Activated T-helper 17 cell treated with anti-CD3 and anti-CD28 coated beads, Interleukin-2, amount 50 U/mL, for 72 hours (primary cell): ENCODE measurements around the gene FOXN3. TPM values are rescaled to one million over a fixed set of nuclear protein-coding genes. Genes with fewer than 3 reads are reported as not detected.

Experiments used
- ATAC-seq: fragments of 150-1000 bp; cut with Tn5 transposase; replicated peaks from 2 replicates; pipeline ENCODE4 v1.10.0; 2021; ENCODE audit warnings: mild to moderate bottlenecking, moderate library complexity
- H3K27ac Mint-ChIP-seq: one replicate; pipeline ENCODE4 v1.8.0; 2022; ENCODE audit warnings: mixed read lengths
- H3K27me3 Mint-ChIP-seq: one replicate; pipeline ENCODE4 v1.8.0; 2022; ENCODE audit warnings: mixed read lengths
- H3K36me3 Mint-ChIP-seq: one replicate; pipeline ENCODE4 v1.8.0; 2022; ENCODE audit warnings: low read depth, mild to moderate bottlenecking, mixed read lengths
- H3K4me1 Mint-ChIP-seq: one replicate; pipeline ENCODE4 v1.8.0; 2022; ENCODE audit warnings: mixed read lengths
- H3K4me3 Mint-ChIP-seq: one replicate; pipeline ENCODE4 v1.8.0; 2022; ENCODE audit warnings: mild to moderate bottlenecking, mixed read lengths
- H3K9me3 Mint-ChIP-seq: one replicate; pipeline ENCODE4 v1.8.0; 2022; ENCODE audit warnings: mixed read lengths
- total RNA-seq, 2 donors: library from RNA; stranded (reverse); gene quantifications; one replicate each; pipeline ENCODE4 v1.2.3, GENCODE V29; 2022

Gene FOXN3
- total RNA-seq, 2 donors from 2014 or later = 56.9 to 82.3 TPM

DNA sequence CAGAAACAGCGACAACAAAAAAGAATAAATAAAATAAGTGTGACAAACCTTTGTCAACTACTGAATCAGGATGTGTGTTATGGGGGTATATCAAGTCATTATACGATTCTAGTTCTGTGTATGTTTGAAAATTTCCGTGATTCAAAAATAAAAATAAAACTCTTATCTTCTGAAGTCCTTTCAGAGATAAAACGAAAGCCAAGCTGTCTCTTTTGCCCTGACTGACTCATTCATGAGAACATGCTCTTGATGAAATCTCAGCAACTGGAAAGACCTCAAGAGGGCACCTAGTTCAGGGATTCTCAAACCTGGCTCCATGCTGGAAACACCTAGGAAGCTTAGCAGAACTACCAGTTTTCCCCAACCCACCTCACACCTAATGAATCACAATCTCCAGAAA is 9.2 kb downstream of the FOXN3 start:
- H3K4me3 Mint-ChIP-seq = peak overlapping the region; percentile 62
- peak; percentile 77 for ATAC-seq
- peaks cover 37% of the 10 kb centered on the region for H3K4me1 Mint-ChIP-seq
- H3K27ac Mint-ChIP-seq = no peak overlapping the region
- H3K27me3 Mint-ChIP-seq = no peaks in the 10 kb centered on the region
- no peaks in the 10 kb centered on the region for H3K9me3 Mint-ChIP-seq
- peaks cover 72% of the 10 kb centered on the region for H3K36me3 Mint-ChIP-seq

DNA sequence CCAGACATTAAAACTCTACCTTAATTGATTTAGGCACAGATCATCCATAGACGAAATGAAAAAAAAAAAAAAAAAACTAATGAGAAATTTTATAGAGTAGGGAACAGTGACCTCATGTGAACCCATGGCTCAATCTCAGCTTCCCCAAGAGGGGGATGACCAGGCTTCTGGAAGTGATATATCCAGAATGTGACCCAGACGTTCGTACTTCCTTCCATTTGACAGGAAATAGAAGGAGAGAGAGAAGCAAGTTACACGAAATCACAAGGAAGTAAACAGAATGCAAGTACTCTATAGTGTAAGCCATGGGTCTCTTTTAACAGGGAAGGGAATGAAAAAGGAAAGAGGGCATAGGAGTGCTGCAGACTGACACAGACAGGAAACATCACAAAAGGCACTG is 10.1 kb downstream of the FOXN3 start:
- Mint-ChIP-seq H3K4me1 (peaks cover 39% of the 10 kb centered on the region), H3K4me3 (peak overlapping the region; percentile 62), H3K9me3 (no peaks in the 10 kb centered on the region), H3K27me3 (no peaks in the 10 kb centered on the region), H3K36me3 (peaks cover 63% of the 10 kb centered on the region), H3K27ac (peak overlapping the region; percentile 66)
- no peak for ATAC-seq

DNA sequence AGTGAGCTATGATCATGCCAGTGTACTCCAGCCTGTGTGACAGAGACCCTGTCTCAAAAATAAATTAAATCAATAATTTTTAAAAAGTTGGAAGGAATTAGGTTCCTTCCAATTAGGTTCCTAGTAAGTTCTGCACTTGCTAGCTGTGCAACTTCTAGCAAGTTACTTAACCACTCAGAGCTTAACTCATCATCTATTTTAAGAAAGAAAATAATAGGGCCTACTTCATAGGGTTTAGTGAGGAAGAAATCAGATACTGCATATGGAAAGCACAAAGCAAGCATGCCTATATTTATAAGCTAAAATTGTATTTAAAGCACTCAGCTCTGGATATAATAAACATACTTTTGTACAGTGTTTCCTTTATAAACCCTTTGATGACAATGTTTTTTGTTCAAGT is 10.7 kb downstream of the FOXN3 start:
- ATAC-seq = no peak

DNA sequence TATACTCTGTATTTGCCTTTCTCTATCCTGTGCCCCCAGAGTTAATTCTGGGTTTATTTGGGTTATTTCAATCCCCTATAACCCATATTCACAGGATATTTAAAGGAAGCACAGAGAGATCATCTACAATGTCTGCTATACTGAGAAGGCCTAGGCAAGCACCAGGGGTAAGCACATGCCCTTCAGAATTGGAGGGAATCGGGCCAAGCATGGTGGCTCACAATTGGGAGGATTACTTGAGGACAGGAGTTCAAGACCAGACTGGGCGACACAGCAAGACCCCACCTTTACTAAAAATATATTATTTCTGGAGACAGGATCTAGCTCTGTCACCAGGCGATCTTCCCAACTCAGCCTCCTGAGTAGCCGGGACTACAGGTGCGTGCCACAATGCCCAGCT is 11.3 kb downstream of the FOXN3 start:
- Mint-ChIP-seq H3K4me1 (peaks cover 42% of the 10 kb centered on the region), H3K36me3 (peaks cover 51% of the 10 kb centered on the region), H3K4me3 (no peak overlapping the region), H3K9me3 (no peaks in the 10 kb centered on the region), H3K27me3 (no peaks in the 10 kb centered on the region), H3K27ac (no peak overlapping the region)
- ATAC-seq = no peak

More for the DNA sequence above, 10.7 kb downstream of the FOXN3 start:
- H3K36me3 Mint-ChIP-seq = peaks cover 57% of the 10 kb centered on the region
- H3K4me1 Mint-ChIP-seq = peaks cover 40% of the 10 kb centered on the region
- no peaks in the 10 kb centered on the region for H3K9me3 Mint-ChIP-seq
- H3K27ac Mint-ChIP-seq = peak overlapping the region; percentile 66
- no peak overlapping the region for H3K4me3 Mint-ChIP-seq
- H3K27me3 Mint-ChIP-seq = no peaks in the 10 kb centered on the region

DNA sequence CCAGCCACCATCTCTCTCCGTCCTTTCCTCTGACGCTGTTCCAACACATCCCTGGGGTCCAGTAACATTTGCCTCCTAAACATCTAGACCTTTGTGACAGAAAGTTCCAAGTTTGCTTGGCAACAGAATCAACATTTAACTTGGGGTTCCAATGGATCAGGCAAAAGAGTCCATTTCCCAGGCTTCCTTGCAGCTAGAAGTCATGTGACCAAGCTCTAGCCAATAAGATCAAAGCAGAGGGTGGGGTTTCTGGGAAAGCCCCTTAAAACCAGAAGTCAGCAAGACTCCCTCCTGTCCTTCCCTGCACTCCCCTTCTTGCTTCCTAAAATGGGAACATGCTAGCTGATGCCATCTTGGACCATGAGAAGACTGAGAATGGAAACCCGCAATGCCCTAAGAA is 14.7 kb downstream of the FOXN3 start:
- Mint-ChIP-seq H3K4me3 (no peak overlapping the region), H3K27me3 (no peaks in the 10 kb centered on the region), H3K4me1 (peaks cover 34% of the 10 kb centered on the region), H3K9me3 (no peaks in the 10 kb centered on the region), H3K27ac (no peak overlapping the region), H3K36me3 (peaks cover 25% of the 10 kb centered on the region)
- no peak for ATAC-seq

DNA sequence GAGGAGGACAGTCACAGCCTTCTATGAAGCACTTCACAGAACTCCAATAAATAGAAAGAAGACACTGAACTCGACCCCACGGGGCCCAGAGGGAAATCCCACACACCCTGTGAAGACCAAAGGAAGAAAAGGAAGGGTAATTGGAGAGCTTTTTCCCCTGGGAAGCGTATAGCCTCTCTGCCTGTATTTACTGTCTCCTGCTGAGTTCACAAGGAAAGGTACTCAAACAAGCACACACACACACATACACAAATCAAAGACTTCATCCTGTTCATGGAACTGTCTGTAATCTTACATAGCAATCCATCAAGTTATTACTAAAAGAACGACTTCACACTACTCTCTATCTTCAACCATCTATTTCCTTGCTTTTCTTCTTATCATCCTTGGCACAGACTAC is 15.3 kb downstream of the FOXN3 start:
- no peak overlapping the region for H3K27ac Mint-ChIP-seq
- no peak for ATAC-seq
- peaks cover 28% of the 10 kb centered on the region for H3K4me1 Mint-ChIP-seq
- no peaks in the 10 kb centered on the region for H3K27me3 Mint-ChIP-seq
- no peak overlapping the region for H3K4me3 Mint-ChIP-seq
- no peaks in the 10 kb centered on the region for H3K9me3 Mint-ChIP-seq
- peaks cover 19% of the 10 kb centered on the region for H3K36me3 Mint-ChIP-seq

DNA sequence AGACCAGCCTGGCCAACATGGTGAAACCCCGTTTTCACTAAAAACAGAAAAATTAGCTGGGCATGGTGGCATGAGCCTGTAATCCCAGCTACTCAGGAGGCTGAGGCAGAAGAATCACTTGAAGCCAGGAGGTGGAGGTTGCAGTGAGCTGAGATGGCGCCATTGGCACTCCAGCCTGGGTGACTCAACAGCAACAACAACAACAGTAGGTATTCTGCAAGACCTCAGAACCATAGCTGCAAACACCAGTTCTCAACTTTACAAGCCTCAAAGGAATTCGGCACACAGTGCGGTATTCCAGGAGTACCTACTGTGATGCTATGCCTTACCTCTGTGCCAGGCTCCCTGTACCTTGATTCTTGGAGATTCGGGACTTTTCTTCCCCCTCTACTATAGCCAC is 15.8 kb downstream of the FOXN3 start:
- no peak for ATAC-seq
- Mint-ChIP-seq H3K36me3 (peaks cover 16% of the 10 kb centered on the region), H3K4me3 (no peak overlapping the region), H3K9me3 (no peaks in the 10 kb centered on the region), H3K4me1 (peaks cover 25% of the 10 kb centered on the region), H3K27me3 (no peaks in the 10 kb centered on the region), H3K27ac (no peak overlapping the region)

DNA sequence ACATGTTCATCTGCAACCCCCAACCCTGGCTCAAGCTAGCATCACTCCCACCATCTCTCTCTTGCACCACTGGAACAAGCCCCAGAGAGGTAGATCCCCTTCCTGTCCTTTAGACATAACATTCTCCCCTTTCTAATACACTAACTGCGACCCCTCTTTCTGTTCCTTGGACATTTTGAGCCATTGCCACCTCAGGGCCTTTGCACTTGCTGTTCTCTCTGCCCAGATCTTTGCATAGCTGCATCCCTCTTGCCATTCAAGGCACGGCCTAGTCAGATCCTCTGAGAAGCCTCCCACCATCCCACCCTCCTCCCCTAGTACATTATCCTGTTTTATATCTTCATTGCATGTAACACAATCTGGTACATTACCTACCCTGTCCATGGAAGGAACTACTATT is 16.5 kb downstream of the FOXN3 start:
- ATAC-seq = no peak
- no peaks in the 10 kb centered on the region for H3K27me3 Mint-ChIP-seq
- H3K9me3 Mint-ChIP-seq = no peaks in the 10 kb centered on the region
- H3K4me3 Mint-ChIP-seq = no peak overlapping the region
- H3K27ac Mint-ChIP-seq = peak overlapping the region; percentile 6
- H3K36me3 Mint-ChIP-seq = peaks cover 15% of the 10 kb centered on the region
- H3K4me1 Mint-ChIP-seq = peaks cover 25% of the 10 kb centered on the region

DNA sequence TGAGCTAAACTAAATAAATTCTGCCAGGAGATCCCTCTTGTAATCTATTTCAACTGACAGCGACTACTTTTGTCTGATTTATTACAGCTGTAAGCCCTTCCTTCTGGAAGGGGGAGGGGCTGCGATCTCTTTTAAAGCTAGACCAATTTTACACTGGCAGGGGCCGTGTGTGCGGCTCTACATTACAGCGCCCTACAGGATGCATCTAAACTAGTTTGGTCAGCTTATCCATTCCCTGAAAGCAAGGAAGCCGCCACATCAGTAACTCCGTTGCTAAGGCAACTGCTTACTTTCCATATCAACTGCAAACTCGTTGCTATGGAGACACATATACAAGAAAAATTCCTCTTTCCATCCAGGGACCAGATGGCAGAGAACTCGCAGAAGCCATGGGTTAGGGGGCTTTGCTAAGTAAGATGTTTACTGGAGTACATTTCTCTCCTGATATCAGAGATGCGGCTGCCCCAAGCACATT is 17.4 kb downstream of the FOXN3 start:
- H3K4me3 Mint-ChIP-seq = no peak overlapping the region
- H3K9me3 Mint-ChIP-seq = no peaks in the 10 kb centered on the region
- H3K27me3 Mint-ChIP-seq = no peaks in the 10 kb centered on the region
- peaks cover 26% of the 10 kb centered on the region for H3K4me1 Mint-ChIP-seq
- H3K36me3 Mint-ChIP-seq = peaks cover 9% of the 10 kb centered on the region
- ATAC-seq = no peak
- H3K27ac Mint-ChIP-seq = no peak overlapping the region

DNA sequence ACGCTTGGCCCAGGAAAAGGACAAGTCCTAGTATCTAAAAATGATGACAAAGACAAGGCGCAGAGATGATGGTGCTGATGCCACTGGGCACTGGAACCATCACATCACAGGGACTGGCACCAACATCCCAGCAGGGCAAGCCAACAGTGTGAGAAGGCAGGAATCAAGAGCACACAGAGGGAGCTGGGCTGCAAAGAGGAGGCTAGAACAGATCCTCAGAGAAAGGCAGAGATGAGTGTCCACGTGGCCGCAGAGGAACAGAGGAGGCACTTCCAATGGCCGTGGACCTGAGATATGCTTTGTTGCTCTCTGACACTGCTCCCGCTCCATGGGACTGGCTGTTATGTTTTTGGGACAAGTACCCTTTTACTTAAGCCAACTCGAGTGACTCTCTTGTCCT is 17.9 kb downstream of the FOXN3 start:
- no peak for ATAC-seq
- Mint-ChIP-seq H3K36me3 (peaks cover 8% of the 10 kb centered on the region), H3K9me3 (no peaks in the 10 kb centered on the region), H3K27ac (no peak overlapping the region), H3K4me3 (no peak overlapping the region), H3K4me1 (peaks cover 29% of the 10 kb centered on the region), H3K27me3 (no peaks in the 10 kb centered on the region)

DNA sequence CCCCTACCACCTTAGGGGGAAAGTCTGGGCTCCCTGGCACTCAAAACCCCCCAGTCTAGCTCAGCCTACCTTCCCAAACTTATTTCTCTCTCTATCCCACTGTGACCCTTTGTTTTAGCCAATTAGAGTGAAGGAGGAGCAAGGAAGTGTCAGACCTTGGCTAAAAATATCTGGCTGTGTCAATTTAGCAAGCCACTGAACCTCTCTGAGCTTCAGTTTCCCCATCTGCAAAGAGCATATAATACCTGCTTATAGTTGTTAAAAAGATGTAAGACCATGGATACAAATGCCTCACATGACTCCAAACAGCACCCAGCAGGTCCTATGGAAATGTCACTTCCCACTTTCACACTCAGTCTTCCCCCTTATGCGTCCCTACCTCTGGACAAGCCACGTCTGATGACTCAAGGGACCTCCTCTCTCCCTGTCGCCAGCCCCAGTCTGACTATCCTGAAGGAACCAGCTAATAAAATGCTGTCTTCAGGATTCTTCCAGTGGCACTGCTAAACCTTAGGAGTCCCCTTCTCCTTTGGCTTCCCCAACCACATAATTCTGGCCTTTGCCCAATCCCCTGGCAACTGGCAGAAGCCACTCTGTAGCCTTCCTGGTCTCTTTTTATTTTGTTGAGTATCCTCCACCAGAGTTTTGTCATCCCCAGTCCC is 19.3 kb downstream of the FOXN3 start:
- no peak overlapping the region for H3K27ac Mint-ChIP-seq
- no peaks in the 10 kb centered on the region for H3K27me3 Mint-ChIP-seq
- ATAC-seq = no peak
- H3K4me3 Mint-ChIP-seq = no peak overlapping the region
- H3K4me1 Mint-ChIP-seq = peaks cover 27% of the 10 kb centered on the region
- H3K36me3 Mint-ChIP-seq = no peaks in the 10 kb centered on the region
- no peaks in the 10 kb centered on the region for H3K9me3 Mint-ChIP-seq

DNA sequence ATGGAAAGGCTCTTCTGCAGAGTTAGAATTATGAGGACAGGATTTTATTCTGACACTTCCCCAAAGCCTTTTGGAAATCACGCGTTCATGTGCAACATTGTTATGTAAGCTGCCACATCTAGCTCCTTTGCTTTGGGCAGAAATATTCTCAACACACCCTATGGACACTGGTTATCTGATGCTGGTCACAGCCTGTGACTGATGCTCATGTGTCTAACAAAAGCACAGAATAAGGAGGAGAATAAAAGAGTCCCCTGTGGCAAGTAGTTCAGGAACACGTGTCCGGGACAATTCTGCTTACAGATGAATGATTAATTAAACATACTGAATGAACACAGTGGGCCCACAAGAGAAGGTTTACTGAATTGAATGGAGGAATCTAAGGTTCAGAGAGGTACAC is 22.1 kb downstream of the FOXN3 start:
- Mint-ChIP-seq H3K27ac (no peak overlapping the region), H3K36me3 (no peaks in the 10 kb centered on the region), H3K27me3 (no peaks in the 10 kb centered on the region), H3K4me1 (peaks cover 10% of the 10 kb centered on the region), H3K4me3 (no peak overlapping the region), H3K9me3 (no peaks in the 10 kb centered on the region)
- no peak for ATAC-seq

DNA sequence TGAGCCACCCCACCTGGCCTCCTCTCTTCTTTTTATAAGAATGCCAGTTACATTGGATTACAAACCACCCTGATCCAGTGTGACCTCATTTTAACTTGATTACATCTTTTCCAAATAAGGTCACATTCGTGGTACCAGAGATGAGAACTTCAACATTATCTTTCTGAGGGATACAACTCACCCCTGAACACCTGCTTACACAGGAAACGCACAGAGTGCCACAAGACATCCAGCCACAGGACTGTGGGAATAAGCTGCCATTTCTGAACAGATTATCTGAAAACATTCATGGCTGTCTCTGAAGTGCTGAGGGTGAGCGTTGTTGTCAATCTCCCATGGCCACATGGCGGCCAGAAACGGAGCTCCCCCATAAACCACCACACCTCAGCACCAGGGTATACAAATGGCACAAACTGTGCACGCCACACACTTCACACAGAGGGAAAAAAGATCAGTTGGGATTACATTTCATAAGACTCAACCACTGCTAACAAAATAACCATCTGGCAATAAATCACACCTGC is 23.7 kb downstream of the FOXN3 start:
- H3K27ac Mint-ChIP-seq = no peak overlapping the region
- peaks cover 14% of the 10 kb centered on the region for H3K4me1 Mint-ChIP-seq
- no peaks in the 10 kb centered on the region for H3K27me3 Mint-ChIP-seq
- no peaks in the 10 kb centered on the region for H3K9me3 Mint-ChIP-seq
- ATAC-seq = no peak
- H3K36me3 Mint-ChIP-seq = peaks cover 4% of the 10 kb centered on the region
- no peak overlapping the region for H3K4me3 Mint-ChIP-seq

DNA sequence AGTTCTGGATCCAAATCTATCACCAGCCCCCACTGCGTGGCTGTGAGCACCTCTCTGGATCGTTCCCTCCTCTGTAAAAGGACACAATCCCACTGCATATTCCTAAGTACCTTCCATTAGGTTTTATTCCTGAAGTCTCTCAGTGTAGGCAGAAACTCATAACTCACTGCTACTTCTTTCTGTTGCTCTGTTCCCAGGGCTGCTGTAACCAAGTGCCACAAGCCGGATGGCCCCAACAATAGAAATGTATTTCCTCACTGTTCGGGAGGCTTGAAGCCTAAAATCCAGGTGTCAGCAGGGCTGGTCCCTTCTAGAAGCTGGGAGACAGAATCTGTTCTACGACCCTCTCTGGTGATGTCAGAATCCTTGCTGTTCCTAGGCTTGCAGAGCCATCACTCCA is 24.9 kb downstream of the FOXN3 start:
- ATAC-seq = no peak
- Mint-ChIP-seq H3K27me3 (no peaks in the 10 kb centered on the region), H3K27ac (no peak overlapping the region), H3K36me3 (peaks cover 4% of the 10 kb centered on the region), H3K4me3 (no peak overlapping the region), H3K4me1 (peaks cover 14% of the 10 kb centered on the region), H3K9me3 (no peaks in the 10 kb centered on the region)

DNA sequence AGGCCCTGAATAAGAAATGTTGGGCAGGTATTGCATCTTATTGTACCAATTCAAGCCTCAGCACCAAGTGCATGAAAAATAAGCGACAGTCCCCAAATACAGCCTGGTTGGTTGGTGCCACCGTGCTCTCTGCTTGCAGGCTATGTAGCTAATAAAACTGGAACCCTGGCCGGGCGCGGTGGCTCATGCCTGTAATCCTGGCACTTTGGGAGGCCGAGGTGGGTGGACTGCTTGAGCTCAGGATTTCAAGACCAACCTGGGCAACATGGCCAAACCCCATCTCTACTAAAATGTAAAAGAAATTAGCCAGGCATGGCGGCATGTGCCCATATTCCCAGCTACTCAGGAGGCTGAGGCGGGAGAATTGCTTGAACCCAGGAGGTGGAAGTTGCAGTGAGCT is 25.5 kb downstream of the FOXN3 start:
- Mint-ChIP-seq H3K36me3 (peaks cover 4% of the 10 kb centered on the region), H3K4me1 (peaks cover 14% of the 10 kb centered on the region), H3K27me3 (no peaks in the 10 kb centered on the region), H3K27ac (no peak overlapping the region), H3K4me3 (no peak overlapping the region), H3K9me3 (no peaks in the 10 kb centered on the region)
- no peak for ATAC-seq
